Fibroblast of skin of left quadriceps (primary cell): ENCODE data around the gene COL13A1.

Source experiments
- DNase-seq, 2 experiments: peaks; one replicate each; pipeline ENCODE4 v3.0.0-alpha.2; 2013; ENCODE audit warnings: low read depth in 2 of 2

Gene COL13A1

DNA sequence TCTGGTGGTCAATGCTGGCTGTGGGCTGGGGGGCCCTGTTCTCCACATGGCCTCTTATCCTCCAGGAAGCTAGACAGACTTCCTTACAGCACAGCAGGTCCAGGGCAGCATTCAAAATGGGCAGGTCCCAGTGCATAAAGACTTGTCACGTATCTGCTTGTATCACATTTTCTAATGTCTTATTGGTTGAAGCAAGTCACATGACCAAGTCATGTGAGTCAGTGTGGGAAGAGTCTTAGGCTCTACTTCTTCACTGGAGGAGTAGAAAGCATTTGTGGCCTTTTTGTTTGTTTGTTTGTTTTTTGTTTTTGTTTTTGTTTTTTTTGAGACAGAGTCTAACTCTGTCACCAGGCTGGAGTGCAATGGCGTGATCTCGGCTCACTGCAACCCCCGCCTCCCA is 104.7 kb downstream of the COL13A1 start:
- DNase-seq: no peak

DNA sequence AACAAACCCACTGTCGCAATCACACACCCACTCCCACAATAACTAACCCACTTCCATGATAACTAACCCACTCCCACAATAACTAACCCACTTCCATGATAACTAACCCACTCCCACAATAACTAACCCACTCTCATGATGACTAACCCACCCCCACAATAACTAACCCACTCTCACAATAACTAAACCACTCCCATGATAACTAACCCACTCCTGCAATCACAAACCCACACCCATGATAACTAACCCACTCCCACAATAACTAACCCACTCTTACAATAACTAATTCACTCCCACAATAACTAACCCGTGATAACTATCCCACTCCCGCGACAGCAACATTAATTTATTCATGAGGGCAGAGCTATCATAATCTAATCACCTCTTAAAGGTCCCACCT is 105.8 kb downstream of the COL13A1 start:
- DNase-seq: no peak

DNA sequence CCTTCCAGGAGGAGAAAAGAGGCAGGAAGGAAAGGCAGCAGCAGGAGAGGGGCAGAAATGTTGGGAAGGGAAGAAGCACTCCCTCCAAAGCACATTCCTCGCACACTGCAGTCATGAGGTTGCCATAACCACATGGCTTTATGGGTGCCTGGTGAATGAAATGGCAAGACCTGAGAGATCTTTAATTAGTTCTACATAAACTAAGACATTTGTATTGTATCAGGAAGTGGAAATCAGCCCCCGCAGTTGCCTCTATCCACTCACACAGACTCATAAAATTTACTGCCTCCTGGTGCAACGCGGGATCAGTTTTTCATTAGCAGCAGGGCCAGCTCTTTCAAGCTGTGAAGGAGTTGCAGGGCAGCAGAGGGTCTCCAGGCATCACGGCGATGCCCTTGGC is 106.4 kb downstream of the COL13A1 start:
- DNase-seq: peak; percentile 30

DNA sequence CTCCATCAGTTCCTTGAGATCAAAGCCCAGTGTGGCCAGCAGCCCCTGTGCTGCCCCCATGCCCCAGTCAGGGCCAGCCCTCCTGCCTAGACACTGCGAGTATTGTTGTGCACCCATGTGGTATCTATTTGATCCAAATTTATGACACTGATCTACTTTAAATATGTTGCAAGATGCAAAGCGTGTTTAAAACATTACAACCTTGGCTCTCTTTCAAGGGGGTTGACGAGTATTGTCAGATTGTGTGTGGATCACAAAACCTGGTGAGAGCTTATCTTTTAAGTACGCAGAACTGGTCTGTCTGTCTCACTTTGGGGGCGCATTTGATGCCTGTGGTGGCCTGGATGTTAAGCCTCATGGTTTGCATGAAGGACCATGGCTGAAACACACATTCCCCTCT is 108.9 kb downstream of the COL13A1 start:
- peak; percentile 29 to 42 for DNase-seq

DNA sequence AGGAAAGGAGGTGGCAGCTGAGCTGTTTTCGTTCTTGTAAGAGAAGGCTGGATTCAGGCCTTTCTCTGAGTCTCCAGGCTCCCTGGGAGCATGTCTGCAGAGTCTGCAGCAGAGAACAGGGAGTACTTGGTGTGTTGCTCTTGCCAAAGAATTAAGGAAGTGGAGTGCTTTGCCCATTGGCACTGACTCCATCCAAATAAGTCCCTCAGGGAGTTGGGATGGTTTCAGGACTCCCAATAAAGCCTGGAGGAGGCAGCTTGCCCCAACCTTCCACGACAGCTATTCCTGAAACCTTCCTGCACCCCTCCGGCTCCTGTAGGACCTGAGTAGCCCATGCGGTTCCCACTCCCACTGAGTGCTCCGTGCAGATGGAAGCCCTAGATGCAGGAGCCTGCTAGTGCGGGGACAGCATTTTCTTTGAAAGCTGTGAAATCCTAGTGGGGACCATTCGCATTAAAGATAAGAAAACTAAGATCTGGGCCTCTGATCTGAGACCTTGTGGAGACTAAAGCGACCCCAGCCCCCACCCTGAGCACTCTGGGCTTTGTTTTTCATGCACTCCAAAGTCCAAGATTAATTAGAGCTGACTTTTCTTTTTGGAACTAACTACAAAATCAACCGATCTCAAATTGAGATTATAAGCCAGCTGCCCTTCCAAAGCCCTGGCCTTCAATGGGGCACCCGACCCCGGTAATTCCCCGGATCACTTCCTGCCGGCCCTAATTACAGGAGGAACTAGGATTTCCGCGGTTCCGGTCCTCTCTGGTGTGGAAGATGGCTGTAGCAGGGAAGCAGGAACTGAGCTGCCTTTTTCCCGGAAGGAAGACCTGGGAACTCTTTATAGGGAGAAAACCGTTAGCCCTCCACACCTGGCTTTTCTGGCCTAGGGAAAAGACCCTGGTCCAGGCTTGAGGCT is 110.2 kb downstream of the COL13A1 start:
- no peak for DNase-seq

DNA sequence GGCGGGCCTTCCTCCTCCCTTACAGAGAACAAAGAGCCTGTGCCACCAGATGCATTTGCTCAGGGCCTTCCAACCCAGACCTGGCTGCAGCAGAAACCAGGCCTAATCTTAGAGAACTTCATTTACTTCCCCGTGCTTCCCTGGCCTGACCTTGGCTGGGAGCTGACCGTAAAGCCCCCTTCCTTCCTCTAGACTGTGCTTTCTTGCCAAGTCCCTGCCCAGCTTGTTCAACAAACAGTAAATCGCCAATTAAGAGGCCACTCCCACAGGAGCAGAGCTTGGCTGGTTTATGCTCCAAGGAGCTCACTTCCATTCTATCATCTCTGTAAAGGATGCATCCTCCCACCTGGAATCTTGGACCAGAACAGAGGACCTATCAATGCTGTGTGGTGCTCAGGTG is 110.9 kb downstream of the COL13A1 start:
- DNase-seq: no peak

DNA sequence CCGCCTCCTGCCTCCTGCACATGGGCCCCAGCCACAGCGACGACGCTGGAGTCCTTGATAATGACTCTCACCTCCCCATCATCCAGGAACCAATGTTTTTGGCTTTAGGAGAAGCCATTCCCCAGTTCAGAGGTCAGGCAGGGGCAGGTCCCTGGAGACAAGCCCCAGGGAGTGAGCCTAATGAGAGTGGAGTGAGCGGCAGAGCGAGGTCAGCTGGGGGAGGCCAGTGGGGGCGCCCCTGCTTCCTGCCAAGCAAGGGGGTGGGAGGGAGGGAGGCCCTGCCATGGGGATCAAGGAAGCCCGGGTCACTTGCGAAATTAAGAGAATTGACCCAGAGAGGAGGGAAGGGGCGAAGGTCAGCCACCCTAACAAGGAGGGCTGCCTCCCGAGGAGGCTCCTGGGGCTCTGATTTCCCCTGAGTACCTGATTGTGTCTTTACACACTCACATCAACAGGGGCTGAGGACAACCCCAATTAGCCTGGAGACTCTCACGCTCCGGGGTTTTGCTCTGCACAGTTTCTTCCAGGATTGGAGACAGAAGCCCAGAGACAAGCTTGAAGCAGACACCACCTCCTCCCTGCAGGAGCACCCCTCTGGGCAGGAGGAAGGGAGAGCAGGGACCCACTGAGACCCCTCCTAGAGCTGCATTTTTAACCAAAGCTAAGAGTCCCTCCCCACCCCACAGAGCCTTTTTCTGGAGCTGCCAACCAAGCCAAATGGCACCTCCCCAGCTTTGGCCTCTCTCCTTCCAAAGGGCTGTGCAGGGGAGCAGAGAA is 112.1 kb downstream of the COL13A1 start:
- DNase-seq: no peak

DNA sequence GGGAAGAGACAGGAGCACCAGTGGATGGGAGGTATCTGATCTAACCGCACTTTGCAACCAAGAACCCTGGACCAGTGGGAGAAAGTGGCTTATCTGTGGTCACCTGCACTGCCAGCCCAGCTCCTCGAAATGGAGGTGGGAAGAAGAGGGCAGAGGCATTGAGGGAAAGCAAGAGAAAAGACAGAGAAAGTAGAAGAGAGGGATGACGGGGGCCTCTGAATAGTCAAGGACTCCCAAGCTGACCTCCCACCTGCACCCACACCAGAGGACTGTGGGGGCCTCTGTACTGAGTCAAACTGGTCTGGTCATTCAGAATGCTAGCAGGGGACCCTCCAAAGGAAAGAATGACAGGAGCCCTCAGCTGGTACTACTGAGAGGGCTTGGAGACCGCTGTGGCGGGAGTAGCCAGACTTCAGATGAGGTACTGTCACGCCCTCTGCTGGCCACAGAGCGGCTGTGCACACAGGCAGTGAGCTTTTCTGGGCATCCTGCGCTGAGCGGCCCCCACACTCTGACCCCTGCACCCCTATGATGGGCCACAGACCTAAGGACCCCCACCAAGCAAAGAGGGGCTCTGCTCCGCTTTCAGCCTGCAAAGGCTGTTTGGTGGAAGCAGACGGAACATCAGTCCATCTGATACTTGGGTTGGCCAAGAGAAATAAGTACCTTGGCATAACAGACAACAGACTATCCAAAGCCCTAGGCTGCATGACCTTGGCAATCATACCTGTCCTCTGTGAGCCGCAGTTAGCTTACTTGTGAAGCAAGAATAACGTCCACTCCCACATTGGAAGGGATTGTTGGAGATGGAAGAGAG is 112.9 kb downstream of the COL13A1 start:
- peak; percentile 21 to 32 for DNase-seq

DNA sequence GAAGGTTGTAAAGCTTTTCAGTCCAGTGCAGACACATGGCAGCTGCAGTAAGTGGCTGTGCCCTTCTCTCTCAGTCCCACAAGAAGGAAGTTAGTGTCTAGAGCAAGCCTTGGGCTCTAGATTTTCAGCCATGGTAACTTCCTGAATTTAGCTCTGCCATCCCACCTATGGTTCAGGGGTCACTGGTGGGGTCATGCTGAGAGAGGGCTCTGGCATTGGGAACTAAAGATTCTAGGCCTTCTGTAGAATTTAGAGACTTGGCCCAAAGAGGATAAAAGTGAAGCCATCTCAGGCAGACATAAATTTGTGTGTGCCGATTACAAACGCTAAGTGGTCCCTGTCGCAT is 113.5 kb downstream of the COL13A1 start:
- DNase-seq: no peak

DNA sequence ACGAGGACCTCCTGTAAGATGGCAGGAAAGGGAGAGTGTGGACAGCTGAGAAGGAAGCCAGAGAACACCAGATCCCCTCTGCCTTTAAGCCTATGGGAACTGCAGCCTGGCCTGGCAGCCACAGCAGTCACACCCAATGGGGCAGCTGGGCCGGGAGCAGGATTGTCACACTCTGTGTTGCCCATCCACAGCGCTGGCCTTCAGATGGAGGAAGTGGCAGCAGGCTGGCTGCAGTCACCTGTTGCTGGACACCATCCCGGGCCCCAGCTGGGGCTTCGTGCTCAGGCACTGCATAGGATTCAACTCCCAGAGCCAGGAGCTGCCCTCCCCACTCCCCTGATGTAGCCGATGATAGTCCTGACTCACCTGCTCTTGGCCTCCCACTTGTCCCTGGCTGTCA is 114.4 kb downstream of the COL13A1 start:
- no peak for DNase-seq

DNA sequence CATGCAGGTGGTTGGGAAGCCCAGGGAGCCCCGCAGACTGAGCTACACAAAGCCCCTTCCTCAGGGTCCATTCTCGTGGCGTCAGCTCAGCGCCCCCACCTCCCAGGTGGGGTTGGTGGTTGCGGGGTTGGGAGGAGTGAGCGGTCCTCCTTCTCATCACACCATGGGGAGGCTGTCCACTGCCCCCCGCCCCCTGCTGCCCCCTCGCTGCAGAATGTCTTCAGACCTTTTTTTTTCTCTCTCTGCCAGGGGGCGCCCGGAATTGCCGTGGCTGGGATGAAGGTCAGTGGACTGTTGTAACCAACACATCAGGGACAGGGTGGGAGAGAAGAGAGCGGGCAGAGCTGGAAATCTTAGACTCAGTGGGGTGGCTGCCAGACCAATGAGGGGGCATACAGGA is 116.3 kb downstream of the COL13A1 start:
- DNase-seq: no peak

DNA sequence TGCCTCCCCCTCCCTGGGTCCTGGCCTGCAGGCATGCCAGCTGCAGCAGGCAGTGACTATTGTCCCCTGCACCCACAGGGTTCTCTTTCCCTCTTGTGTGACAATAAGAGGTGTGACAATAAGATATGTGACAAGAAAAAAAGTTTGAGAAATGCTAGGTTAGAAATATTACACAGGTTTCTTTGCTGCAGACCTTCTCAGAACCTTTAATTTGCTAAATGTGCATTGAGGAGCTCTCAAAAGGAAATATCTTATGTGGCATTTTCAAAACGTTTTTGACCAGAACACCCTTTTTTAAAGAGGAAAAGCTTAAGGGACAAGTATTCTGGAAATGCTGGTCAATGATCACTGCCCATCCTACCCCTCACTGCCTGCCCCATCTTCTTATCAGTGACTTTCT is 117.5 kb downstream of the COL13A1 start:
- no peak for DNase-seq

DNA sequence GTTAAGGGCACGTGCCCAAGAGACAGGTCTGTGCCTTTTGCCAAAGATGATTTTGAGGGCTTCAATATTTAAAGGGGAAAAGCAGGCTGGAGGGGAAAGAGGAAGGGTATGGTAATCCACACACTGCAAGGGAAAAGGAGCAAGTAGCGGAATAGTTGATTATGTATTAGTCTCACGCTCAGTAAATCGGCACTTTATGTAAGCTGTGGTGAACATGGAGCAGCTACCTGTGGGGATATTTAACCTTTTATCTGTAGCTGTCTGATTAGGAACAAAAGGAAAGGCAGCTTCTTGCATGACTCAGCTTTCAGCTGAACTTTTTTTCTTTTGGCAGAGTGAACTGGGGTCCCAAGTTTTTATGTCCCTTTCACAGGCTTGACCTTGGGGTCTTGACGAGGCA is 123.4 kb downstream of the COL13A1 start:
- no peak for DNase-seq

DNA sequence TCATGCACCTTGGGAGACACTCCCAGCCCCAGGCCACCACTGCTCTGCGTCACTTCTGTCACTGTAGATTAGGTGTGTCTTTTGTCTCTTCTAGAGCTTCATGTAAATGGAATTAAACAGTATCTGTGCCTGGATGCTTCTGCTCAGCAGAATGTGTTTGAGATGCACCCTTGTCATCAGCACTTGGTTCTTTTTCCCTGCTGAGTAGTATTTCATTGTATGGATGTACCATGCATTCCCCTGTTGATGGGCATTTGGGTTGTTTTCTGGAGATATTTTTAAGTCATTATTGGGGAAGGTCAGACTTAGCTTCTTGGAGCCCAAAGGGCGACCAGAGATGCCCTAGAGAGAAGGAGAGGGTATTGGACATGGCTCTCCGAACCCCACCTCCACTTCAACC is 126.6 kb downstream of the COL13A1 start:
- DNase-seq: no peak

DNA sequence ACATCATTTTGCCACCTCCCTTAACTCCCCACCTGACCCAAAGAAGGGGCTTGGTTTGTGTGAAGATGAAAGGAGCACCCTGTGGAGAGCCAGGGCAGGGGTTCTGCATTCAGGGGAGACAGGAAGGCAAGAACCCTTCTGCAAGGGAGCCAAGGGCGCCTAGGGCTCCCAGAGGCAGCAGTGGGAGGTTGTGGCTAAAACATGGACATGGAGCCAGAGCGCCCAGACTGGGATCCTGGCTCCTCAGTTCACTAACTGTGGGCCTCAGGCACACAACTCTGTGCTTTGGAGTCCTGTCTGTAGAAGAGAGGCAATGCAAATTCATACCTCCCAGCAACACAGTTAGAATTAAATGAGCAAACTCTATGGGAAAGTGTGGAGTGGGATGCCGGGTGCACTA is 127.9 kb downstream of the COL13A1 start:
- no peak for DNase-seq

DNA sequence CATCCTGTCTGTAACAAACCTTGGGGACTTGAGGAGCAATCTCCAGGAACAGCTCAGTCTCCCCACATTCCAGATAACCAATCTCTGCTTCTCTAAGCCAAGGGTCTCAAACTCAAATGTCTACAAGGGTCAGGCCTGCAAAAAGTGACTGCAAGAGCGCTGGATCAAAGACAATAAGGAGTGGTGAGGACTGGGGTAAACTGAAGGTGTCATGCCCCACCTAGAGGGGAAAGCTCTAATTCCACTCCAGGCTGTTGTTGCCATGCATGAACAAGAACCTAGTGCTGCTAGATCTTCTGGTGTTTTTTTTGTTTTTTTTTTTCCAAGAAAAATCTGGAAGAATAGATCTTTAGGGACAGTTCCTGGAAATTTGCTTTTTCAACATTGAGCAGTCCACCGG is 133.1 kb downstream of the COL13A1 start:
- DNase-seq: no peak

DNA sequence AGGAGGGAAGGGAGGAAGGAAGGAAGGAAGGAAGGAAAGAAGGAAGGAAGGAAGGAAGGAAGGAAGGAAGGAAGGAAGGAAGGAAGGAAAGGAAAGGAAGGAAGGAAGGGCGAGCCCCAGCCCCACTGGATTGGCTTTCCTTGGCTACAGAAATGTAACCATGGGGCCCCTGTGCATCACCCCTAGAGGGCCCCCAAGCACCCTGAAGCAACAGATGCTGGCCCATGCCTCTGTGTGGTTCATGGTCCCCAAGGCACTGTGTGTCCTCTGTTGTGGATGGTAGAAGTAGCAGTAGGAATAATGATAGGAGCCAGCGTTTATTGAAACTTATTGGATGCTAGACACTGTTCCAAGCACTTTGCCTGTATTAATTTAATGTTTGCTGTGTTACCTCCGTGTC is 134.4 kb downstream of the COL13A1 start:
- no peak for DNase-seq

DNA sequence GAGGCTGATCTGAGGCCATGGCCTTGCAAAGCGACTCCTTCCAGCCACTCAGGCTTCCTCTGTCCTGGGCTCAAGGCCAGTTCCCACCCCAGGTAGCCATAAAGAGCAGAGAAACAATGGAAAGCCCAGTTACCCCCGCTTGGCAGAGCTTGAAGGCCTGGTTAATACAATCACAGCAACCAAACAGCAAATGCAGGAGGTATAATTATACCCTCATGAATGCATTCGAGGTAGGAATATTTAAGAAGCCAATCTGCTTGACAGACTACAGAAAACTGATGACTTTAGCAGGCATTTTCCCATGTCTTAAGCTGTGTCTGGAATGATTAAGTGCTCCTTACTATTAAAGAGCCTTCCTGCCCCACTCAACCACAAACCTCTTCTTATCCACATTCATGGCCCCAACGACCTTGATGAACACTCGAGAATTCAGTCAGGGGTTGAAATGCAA is 136.9 kb downstream of the COL13A1 start:
- DNase-seq: no peak

DNA sequence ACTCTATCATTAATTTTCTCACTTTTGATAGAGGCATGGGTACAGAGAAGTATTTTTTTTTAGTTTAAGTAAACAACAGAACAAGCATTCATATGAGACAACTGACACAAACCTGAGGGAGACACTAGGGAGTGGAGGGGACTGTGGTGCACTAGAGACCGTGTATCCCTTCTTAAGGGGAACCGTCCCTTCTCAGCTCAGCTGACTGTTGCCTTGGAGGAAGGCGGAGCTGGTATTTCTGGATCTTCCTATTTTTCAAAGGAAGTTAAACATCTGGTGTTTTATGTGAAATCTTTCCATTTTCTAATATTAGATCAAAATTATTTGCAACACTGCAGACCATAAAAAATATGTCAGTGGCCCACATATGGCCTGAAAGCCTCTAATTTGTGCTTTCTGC is 137.4 kb downstream of the COL13A1 start:
- no peak for DNase-seq

DNA sequence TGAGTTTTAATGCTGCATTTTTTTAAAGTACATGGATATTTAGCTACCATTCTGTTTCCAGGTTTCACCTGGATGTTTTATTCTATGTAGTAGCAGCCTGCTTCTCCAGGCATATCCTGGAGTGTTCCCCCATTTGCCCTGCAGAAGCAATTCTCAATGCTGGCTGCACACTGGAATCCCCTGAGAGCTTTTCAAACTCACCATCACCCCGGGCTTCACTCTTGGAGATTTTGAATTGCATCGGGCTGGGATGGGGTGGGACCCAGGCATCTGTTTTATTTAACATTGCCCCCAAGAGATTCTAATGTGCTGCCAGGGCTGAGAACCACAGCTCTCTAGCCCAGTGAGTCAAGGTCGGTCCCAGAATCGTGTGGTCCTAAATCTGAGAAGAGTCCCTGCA is 137.8 kb downstream of the COL13A1 start:
- no peak for DNase-seq

DNA sequence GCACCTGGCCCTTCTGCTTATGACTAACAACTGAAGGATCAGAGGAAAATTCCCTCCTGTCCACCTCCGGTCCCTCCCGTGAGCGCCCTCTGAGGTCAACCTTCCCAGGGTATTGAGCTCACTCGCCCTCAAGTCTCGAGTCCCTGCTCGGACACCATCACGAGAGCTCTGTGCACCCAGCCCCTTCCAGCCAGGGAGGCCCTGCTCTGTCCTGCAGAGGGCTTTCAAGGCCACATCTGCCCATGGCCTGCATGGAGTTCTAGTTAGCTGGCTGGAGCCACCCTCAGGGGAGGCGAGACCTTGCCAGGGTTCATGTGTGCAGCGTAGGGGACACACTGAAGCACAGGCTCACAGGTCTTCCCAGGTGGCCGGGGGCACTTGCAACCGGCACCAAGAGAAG is 140.0 kb downstream of the COL13A1 start:
- DNase-seq: no peak

DNA sequence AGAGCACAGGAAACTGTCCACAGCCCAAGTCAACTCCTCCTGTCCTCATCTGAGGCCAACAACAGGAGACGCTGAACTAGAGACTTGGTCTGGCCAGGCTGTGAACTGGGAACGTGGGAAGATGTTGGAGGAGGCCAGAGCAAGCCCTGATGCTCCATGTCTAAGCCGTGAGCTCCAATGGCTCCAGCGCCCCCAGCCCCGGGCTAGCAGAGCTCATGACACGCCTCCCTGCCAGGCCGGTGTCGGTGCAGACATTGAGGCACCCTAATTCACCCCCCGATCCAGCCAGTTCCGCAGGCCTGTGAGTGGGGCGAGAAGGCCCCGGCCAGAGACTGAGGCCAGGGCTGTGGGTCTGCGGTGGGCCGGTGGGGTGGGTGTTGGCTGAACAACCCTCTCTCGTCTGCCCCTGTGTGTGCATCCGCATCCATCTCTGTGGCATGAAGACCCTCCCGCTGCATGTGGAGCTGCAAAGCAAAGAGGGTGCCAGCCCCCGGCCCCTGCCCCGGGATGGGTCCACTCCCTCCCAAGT is 141.7 kb downstream of the COL13A1 start:
- no peak for DNase-seq
